Keratinocyte (primary cell): ENCODE measurements around the gene GPR153. TPM values are rescaled to one million over a fixed set of nuclear protein-coding genes. Genes with fewer than 3 reads are reported as not detected.

ENCODE experiments used
- DNase-seq: peaks from one replicate; pipeline ENCODE4 v3.0.0-alpha.2; 2011; ENCODE audit warnings: low read depth, missing footprints, low spot score
- FAIRE-seq: peaks from 2 replicates; lab custom pipeline; 2011; peaks lifted over from hg19 to GRCh38; lab: Jason Lieb, UNC
- H2AFZ ChIP-seq: 2 replicates; pipeline ENCODE4 v1.6.0; 2012; ENCODE audit warnings: low read length, control low read depth, inconsistent platforms; ENCODE audit not compliant: control insufficient read depth
- H3K27ac ChIP-seq: 2 replicates; pipeline ENCODE4 v1.5.1; 2011; ENCODE audit warnings: low read length; ENCODE audit not compliant: control insufficient read depth, insufficient read depth
- H3K27me3 ChIP-seq: 3 replicates; pipeline ENCODE4 v1.6.0; 2011; ENCODE audit warnings: low read length; ENCODE audit not compliant: control insufficient read depth, insufficient read depth; ENCODE audit errors: extremely low read depth
- H3K36me3 ChIP-seq, 2 experiments: 2 replicates in 1 of 2; 3 replicates in 1 of 2; pipeline ENCODE4 v1.5.1; 2011; ENCODE audit warnings: low read length in 2 of 2, mild to moderate bottlenecking in 1 of 2; ENCODE audit not compliant: control insufficient read depth in 2 of 2, insufficient read depth in 2 of 2; ENCODE audit errors: extremely low read depth in 1 of 2
- H3K4me1 ChIP-seq: 3 replicates; pipeline ENCODE4 v1.5.1; 2011; ENCODE audit warnings: low read length; ENCODE audit not compliant: control insufficient read depth, insufficient read depth; ENCODE audit errors: extremely low read depth
- H3K4me2 ChIP-seq: 3 replicates; pipeline ENCODE4 v1.6.0; 2011; ENCODE audit warnings: low read depth, low read length; ENCODE audit not compliant: control insufficient read depth, insufficient read depth; ENCODE audit errors: extremely low read depth
- H3K4me3 ChIP-seq, 3 experiments: fragments of 200-600 bp in 1 of 3; sonication (generic) in 1 of 3; 2 replicates in 2 of 3; 3 replicates in 1 of 3; pipeline ENCODE4 v1.5.1; 2011 to 2016; ENCODE audit warnings: low read length in 3 of 3, mild to moderate bottlenecking in 3 of 3, control low read depth in 2 of 3, inconsistent platforms in 1 of 3, low read depth in 1 of 3, mixed read lengths in 1 of 3, mixed run types in 1 of 3, moderate library complexity in 1 of 3; ENCODE audit not compliant: control insufficient read depth in 2 of 3, insufficient read depth in 2 of 3; ENCODE audit errors: extremely low read depth in 1 of 3
- H3K79me2 ChIP-seq: 2 replicates; pipeline ENCODE4 v1.6.0; 2012; ENCODE audit warnings: low read length; ENCODE audit not compliant: control insufficient read depth, insufficient read depth
- H3K9ac ChIP-seq: 3 replicates; pipeline ENCODE4 v1.6.0; 2011; ENCODE audit warnings: low read length; ENCODE audit not compliant: control insufficient read depth, insufficient read depth; ENCODE audit errors: extremely low read depth
- H3K9me1 ChIP-seq: 3 replicates; pipeline ENCODE4 v1.6.0; 2011; ENCODE audit warnings: low read length; ENCODE audit not compliant: control insufficient read depth, insufficient read depth; ENCODE audit errors: extremely low read depth
- H3K9me3 ChIP-seq: 2 replicates; pipeline ENCODE4 v1.5.1; 2012; ENCODE audit warnings: low read depth, low read length; ENCODE audit not compliant: control insufficient read depth
- H4K20me1 ChIP-seq: 3 replicates; pipeline ENCODE4 v1.6.0; 2011; ENCODE audit warnings: low read length; ENCODE audit not compliant: control insufficient read depth, insufficient read depth; ENCODE audit errors: extremely low read depth
- EZH2 ChIP-seq: IDR thresholded peaks from one replicate; pipeline ENCODE4 v1.6.1; 2012; ENCODE audit warnings: inconsistent platforms, mild to moderate bottlenecking, low read length, moderate library complexity
- dilution Hi-C: fragments of 300-500 bp; cut with MboI; formaldehyde crosslinking; loops from one replicate; pipeline ENCODE4 v1.7.0; 2020; ENCODE audit warnings: low sequenced_read_pairs; ENCODE audit not compliant: extremely low pct_ligation_motif_present
- polyA plus RNA-seq, 5 experiments: library from polyadenylated mRNA; depleted of rRNA in 3 of 5; stranded (reverse) in 3 of 5; stranded (forward) in 1 of 5; unstranded in 1 of 5; fragments of >200 nt; gene quantifications; 1 replicate in 1 of 5; 2 replicates in 3 of 5; 3 replicates in 1 of 5; pipeline versions ENCODE4 v1.2.1 to v1.2.3, GENCODE V29; 2011 to 2012; ENCODE audit warnings: missing spikeins in 2 of 5, low read depth in 1 of 5, low replicate concordance in 1 of 5
- TF ChIP-seq, protein P1 (sequence below), 3 experiments: IDR thresholded peaks in 1 of 3; conservative IDR thresholded peaks in 1 of 3; optimal IDR thresholded peaks in 1 of 3; 2 replicates in 2 of 3; 3 replicates in 1 of 3; pipeline versions ENCODE3 to v1.5.1; 2011; ENCODE audit warnings: low read length in 3 of 3, mild to moderate bottlenecking in 3 of 3, moderate library complexity in 2 of 3, control low read depth in 1 of 3, inconsistent platforms in 1 of 3; ENCODE audit not compliant: insufficient read depth in 2 of 3; ENCODE audit errors: extremely low read depth in 1 of 3

GPR153 gene
- polyA plus RNA-seq, 1 donor (not counting 4 experiments of a cell fraction or from before 2014, with no cell fraction given): 7.2 TPM

DNA sequence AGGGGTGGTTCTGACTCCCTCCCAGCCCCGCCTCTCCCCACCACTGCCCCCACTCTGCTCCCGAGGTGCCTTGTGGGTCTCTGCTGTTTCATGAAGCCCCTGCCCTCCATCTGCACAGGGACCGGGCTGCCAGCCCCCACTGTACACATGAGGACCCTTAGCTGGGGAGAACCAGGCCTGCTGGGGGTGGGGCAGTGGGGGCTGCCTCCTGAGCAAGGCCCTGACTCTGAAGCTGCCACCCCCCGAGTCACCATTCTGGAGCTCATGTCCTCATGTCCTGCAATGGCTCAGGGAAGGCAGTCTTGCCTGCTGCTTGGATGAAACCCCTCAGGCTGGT, 8.6 kb downstream of the GPR153 start:
- no peak overlapping the region for H3K4me3 ChIP-seq
- peaks cover 4% of the 10 kb centered on the region for H3K27me3 ChIP-seq
- FAIRE-seq: no peak
- H3K27ac ChIP-seq: no peak overlapping the region
- no peaks in the 10 kb centered on the region for H3K79me2 ChIP-seq
- H4K20me1 ChIP-seq: peaks cover 3% of the 10 kb centered on the region
- no peaks in the 10 kb centered on the region for H3K9me3 ChIP-seq
- H3K9ac ChIP-seq: no peak overlapping the region
- peaks cover 6% of the 10 kb centered on the region in 2 experiments for H3K36me3 ChIP-seq
- no peak for TF ChIP-seq EZH2
- no peak overlapping the region for H3K4me2 ChIP-seq
- dilution Hi-C loops: no loop called here
- no peak overlapping the region for H2AFZ ChIP-seq
- H3K9me1 ChIP-seq: no peaks in the 10 kb centered on the region
- DNase-seq: no peak
- no peaks in the 10 kb centered on the region for H3K4me1 ChIP-seq

DNA sequence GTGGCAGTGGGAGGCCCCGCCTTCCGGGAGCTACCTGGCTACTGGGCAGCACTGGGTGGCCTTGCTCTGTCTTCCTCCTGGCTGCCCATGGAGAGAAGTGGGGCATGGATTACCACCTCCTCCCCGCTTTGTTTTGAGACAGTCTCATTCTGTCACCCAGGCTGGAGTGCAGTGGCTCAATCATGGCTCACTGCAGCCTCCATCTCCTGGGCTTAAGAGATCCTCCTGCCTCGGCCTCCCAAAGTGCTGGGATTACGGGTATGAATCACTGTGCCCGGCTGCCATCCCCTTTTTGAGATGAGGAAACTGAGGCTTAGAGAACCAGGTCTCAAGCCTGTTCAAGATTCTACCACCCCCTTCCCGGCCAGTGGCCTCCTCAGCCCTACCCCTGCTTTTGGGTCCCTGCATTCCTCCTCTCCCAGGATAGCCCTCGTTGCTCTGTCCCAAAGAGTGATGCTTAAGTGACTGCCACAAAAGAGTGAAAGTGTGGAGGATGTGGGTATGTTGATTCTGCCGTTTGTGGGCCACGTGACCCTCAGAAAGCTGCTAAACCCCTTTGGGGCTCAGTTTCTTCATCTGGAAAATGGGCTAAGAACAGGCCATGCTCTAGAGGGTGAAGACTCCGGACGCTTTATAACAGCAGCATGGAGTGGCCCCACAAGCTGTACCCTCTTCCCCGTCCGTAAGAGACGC, 9.1 kb downstream of the GPR153 start:
- Histone ChIP-seq H3K27me3 (peaks cover 4% of the 10 kb centered on the region), H3K9me1 (no peaks in the 10 kb centered on the region), H3K4me2 (no peak overlapping the region), H4K20me1 (peaks cover 3% of the 10 kb centered on the region), H3K4me1 (no peaks in the 10 kb centered on the region), H3K9me3 (no peaks in the 10 kb centered on the region), H3K27ac (no peak overlapping the region), H2AFZ (no peak overlapping the region), H3K9ac (no peak overlapping the region), H3K4me3 (no peak overlapping the region), H3K79me2 (no peaks in the 10 kb centered on the region), H3K36me3 (peaks cover 6% of the 10 kb centered on the region in 2 experiments)
- TF ChIP-seq, protein P1, sequence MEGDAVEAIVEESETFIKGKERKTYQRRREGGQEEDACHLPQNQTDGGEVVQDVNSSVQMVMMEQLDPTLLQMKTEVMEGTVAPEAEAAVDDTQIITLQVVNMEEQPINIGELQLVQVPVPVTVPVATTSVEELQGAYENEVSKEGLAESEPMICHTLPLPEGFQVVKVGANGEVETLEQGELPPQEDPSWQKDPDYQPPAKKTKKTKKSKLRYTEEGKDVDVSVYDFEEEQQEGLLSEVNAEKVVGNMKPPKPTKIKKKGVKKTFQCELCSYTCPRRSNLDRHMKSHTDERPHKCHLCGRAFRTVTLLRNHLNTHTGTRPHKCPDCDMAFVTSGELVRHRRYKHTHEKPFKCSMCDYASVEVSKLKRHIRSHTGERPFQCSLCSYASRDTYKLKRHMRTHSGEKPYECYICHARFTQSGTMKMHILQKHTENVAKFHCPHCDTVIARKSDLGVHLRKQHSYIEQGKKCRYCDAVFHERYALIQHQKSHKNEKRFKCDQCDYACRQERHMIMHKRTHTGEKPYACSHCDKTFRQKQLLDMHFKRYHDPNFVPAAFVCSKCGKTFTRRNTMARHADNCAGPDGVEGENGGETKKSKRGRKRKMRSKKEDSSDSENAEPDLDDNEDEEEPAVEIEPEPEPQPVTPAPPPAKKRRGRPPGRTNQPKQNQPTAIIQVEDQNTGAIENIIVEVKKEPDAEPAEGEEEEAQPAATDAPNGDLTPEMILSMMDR (optimal IDR thresholded peaks at IDR 0.05 in 1 of 3, IDR thresholded peaks at IDR 0.05 in 1 of 3, conservative IDR thresholded peaks at IDR 0.05 in 1 of 3; ENCODE audit: extremely low read depth in 1 of 3, insufficient read depth in 2 of 3, low read length in 3 of 3): no peak
- TF ChIP-seq EZH2: no peak
- FAIRE-seq (no peak), DNase-seq (no peak)
- dilution Hi-C loops: no loop called here

DNA sequence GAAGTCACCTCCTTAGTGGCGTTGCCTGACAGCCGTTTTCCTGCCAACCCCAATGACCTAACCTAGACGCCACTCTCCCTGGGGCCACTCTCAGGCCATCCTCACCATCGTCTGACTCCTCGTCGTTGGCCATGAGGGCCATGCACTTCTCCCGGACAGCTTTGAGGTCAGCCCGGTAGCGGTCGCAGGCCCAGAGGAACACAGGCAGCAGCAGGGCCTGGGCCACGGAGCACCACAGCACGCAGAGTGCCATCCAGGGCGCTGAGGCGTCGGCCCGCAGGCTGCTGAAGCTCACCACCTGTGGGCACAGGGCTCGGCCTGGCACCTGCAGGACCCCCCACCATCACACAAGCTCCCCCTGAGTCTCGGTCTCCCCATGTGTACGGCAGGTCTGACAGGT, 9.7 kb downstream of the GPR153 start:
- DNase-seq: no peak
- Histone ChIP-seq H3K9ac (no peak overlapping the region), H3K9me3 (no peaks in the 10 kb centered on the region), H3K79me2 (no peaks in the 10 kb centered on the region), H3K4me2 (no peak overlapping the region), H3K4me1 (peaks cover 3% of the 10 kb centered on the region), H3K27ac (no peak overlapping the region), H3K27me3 (peaks cover 8% of the 10 kb centered on the region), H3K4me3 (no peak overlapping the region), H2AFZ (no peak overlapping the region), H3K36me3 (peaks cover 6% of the 10 kb centered on the region in 2 experiments), H4K20me1 (peaks cover 5% of the 10 kb centered on the region), H3K9me1 (no peaks in the 10 kb centered on the region)
- no peak for FAIRE-seq
- dilution Hi-C loops: no loop called here
- TF ChIP-seq EZH2: no peak
- TF ChIP-seq, protein P1 (optimal IDR thresholded peaks at IDR 0.05 in 1 of 3, IDR thresholded peaks at IDR 0.05 in 1 of 3, conservative IDR thresholded peaks at IDR 0.05 in 1 of 3; ENCODE audit: extremely low read depth in 1 of 3, insufficient read depth in 2 of 3, low read length in 3 of 3): no peak
